K562 (cell line): ENCODE data around the gene VAPB. TPM values are rescaled to one million over a fixed set of nuclear protein-coding genes. Genes with fewer than 3 reads are reported as not detected.

ENCODE experiments used
- ATAC-seq: fragments of 200-7000 bp; cut with Tn5 transposase; 3 replicates; pipeline ENCODE4 v1.9.1; 2020; ENCODE audit warnings: moderate library complexity
- Bru-seq: library from RNA; stranded (reverse); fragments of 400-500 nt; gene quantifications from one replicate; lab custom pipeline; 2021; lab: Mats Ljungman, UMichigan
- BruChase-seq, 2 experiments: library from RNA; stranded (reverse); fragments of 400-500 nt; gene quantifications; one replicate each; lab custom pipeline; 2021; lab: Mats Ljungman, UMichigan
- BruUV-seq: library from RNA; stranded (reverse); fragments of 400-500 nt; replicated peaks from 2 replicates; lab custom pipeline; 2021; lab: Mats Ljungman, UMichigan
- CTCF ChIA-PET: fragments of 300-600 bp; formaldehyde crosslinking; extraction: SDS; loops from one replicate; lab custom pipeline; 2021; ENCODE audit warnings: low intra/inter-chr PET ratio; lab: Yijun Ruan, JAX
- POLR2A ChIA-PET: fragments of 300-600, 350-650 bp; sonication (Branson Sonifier 250); formaldehyde crosslinking; extraction: SDS; loops from one replicate; lab custom pipeline; 2021; ENCODE audit warnings: antibody characterized with exemption, inconsistent platforms; lab: Yijun Ruan, JAX
- DNase-seq, 4 experiments: peaks; one replicate each; pipeline versions ENCODE4 v3.0.0 to v3.0.0-alpha.2; 2011 to 2018; ENCODE audit warnings: low spot score in 3 of 4, mixed read lengths in 3 of 4; ENCODE audit errors: extremely low read depth in 1 of 4
- FAIRE-seq: peaks from 2 replicates; lab custom pipeline; 2011; peaks lifted over from hg19 to GRCh38; lab: Jason Lieb, UNC
- H2AFZ ChIP-seq: 2 replicates; pipeline ENCODE4 v1.6.0; 2011; ENCODE audit warnings: low read depth, low read length, control low read depth, inconsistent platforms
- H3K27ac ChIP-seq: fragments of 200-600 bp; 3 replicates; pipeline ENCODE4 v1.8.0; 2011; ENCODE audit warnings: low read depth, mild to moderate bottlenecking, control low read depth, inconsistent platforms, low read length, moderate library complexity, mixed read lengths; ENCODE audit errors: extremely low read depth
- H3K27me3 ChIP-seq, 2 experiments: fragments of 300-600 bp in 1 of 2; 2 replicates in 1 of 2; 3 replicates in 1 of 2; pipeline versions ENCODE4 v1.6.0 to v1.8.0; 2011; ENCODE audit warnings: inconsistent platforms in 2 of 2, low read length in 2 of 2, mild to moderate bottlenecking in 1 of 2, mixed read lengths in 1 of 2, moderate library complexity in 1 of 2; ENCODE audit not compliant: control insufficient read depth in 2 of 2, insufficient read depth in 2 of 2
- H3K36me3 ChIP-seq: fragments of 300-600 bp; 3 replicates; pipeline ENCODE4 v1.8.0; 2011; ENCODE audit warnings: mild to moderate bottlenecking, low read length, inconsistent platforms; ENCODE audit not compliant: control insufficient read depth, insufficient read depth
- H3K4me1 ChIP-seq, 2 experiments: fragments of 200-600 bp in 1 of 2; replicated peaks in 1 of 2; 2 replicates in 1 of 2; 3 replicates in 1 of 2; pipeline versions ENCODE4 v1.5.1 to v1.8.0; 2011; ENCODE audit warnings: inconsistent platforms in 2 of 2, low read length in 2 of 2, mild to moderate bottlenecking in 1 of 2, mixed read lengths in 1 of 2, moderate library complexity in 1 of 2; ENCODE audit not compliant: control insufficient read depth in 2 of 2, insufficient read depth in 2 of 2
- H3K4me2 ChIP-seq: 2 replicates; pipeline ENCODE4 v1.6.1; 2011; ENCODE audit warnings: low read length, control low read depth, inconsistent platforms, mixed read lengths; ENCODE audit not compliant: insufficient read depth
- H3K4me3 ChIP-seq: fragments of 200-600 bp; sonication (generic), shearing (Covaris generic); 2 replicates; pipeline ENCODE4 v1.5.1; 2016; ENCODE audit warnings: control low read depth, inconsistent platforms
- H3K79me2 ChIP-seq: fragments of 200-600 bp; 3 replicates; pipeline ENCODE4 v1.8.0; 2011; ENCODE audit warnings: low read length, inconsistent platforms; ENCODE audit not compliant: control insufficient read depth, insufficient read depth
- H3K9ac ChIP-seq, 2 experiments: 2 replicates each; pipeline versions ENCODE4 v1.6.0 to v1.6.1; 2011; ENCODE audit warnings: low read depth in 2 of 2, low read length in 2 of 2, control low read depth in 1 of 2, inconsistent platforms in 1 of 2, mild to moderate bottlenecking in 1 of 2, mixed read lengths in 1 of 2; ENCODE audit not compliant: insufficient read depth in 1 of 2
- H3K9me1 ChIP-seq: one replicate; pipeline ENCODE4 v1.6.0; 2011; ENCODE audit warnings: inconsistent platforms, mild to moderate bottlenecking, low read length, moderate library complexity; ENCODE audit not compliant: control insufficient read depth, insufficient read depth
- H3K9me3 ChIP-seq: replicated peaks from 2 replicates; pipeline ENCODE4 v1.5.1; 2011; ENCODE audit warnings: low read depth, low read length, inconsistent platforms; ENCODE audit not compliant: control insufficient read depth, insufficient read depth
- H4K20me1 ChIP-seq: replicated peaks from 2 replicates; pipeline ENCODE4 v1.6.1; 2011; ENCODE audit warnings: low read length, inconsistent platforms, mixed read lengths; ENCODE audit not compliant: control insufficient read depth, insufficient read depth
- DLX4 ChIP-seq: fragments of 250-450 bp; sonication (Bioruptor Pico); IDR thresholded peaks from 2 replicates; pipeline ENCODE4 v1.6.1; 2021; ENCODE audit warnings: mild to moderate bottlenecking
- FOSL1 ChIP-seq: fragments of 200-800 bp; sonication (Bioruptor generic); conservative IDR thresholded peaks from 2 replicates; pipeline ENCODE4 v1.6.1; 2016; ENCODE audit warnings: missing genetic modification characterization, missing compliant biosample characterization
- JUN ChIP-seq, 2 experiments: sonication (generic) in 1 of 2; formaldehyde crosslinking in 1 of 2; IDR thresholded peaks; 2 replicates each; pipeline versions ENCODE4 v1.6.1 to v1.8.0; 2012 to 2022; ENCODE audit warnings: borderline replicate concordance in 2 of 2, mild to moderate bottlenecking in 2 of 2, improper control_type of control experiment in 1 of 2, low read depth in 1 of 2, low read length in 1 of 2, missing genetic modification reagents in 1 of 2
- KDM4B ChIP-seq, 2 experiments: fragments of 450-650 bp in 1 of 2; sonication (generic) in 1 of 2; IDR thresholded peaks; 2 replicates each; pipeline ENCODE4 v1.6.1; 2016 to 2017; ENCODE audit warnings: borderline replicate concordance in 2 of 2, antibody characterized with exemption in 1 of 2, low read depth in 1 of 2, mild to moderate bottlenecking in 1 of 2
- MEF2A ChIP-seq: IDR thresholded peaks from 2 replicates; pipeline ENCODE4 v1.6.1; 2011; ENCODE audit warnings: low read depth, mild to moderate bottlenecking, low read length, moderate library complexity; ENCODE audit not compliant: control insufficient read depth
- NCOA6 ChIP-seq: fragments of 450-650 bp; IDR thresholded peaks from 2 replicates; pipeline ENCODE4 v1.6.1; 2017; ENCODE audit warnings: mild to moderate bottlenecking
- NFE2 ChIP-seq: IDR thresholded peaks from 2 replicates; pipeline ENCODE4 v1.6.1; 2014; ENCODE audit warnings: antibody characterized with exemption, low read depth
- POLR2AphosphoS5 ChIP-seq: IDR thresholded peaks from 2 replicates; pipeline ENCODE4 v1.6.1; 2011; ENCODE audit warnings: mild to moderate bottlenecking, low read depth, low read length, moderate library complexity; ENCODE audit not compliant: control insufficient read depth, insufficient read depth
- PURB ChIP-seq: sonication (generic); formaldehyde crosslinking; IDR thresholded peaks from 2 replicates; pipeline ENCODE4 v1.9.0; 2021; ENCODE audit warnings: low read depth, mild to moderate bottlenecking, missing genetic modification reagents
- RB1 ChIP-seq: fragments of 450-650 bp; IDR thresholded peaks from 2 replicates; pipeline ENCODE4 v1.6.1; 2017; ENCODE audit warnings: low read depth, mild to moderate bottlenecking
- SAP30 ChIP-seq: fragments of 200-600 bp; sonication (generic); IDR thresholded peaks from 2 replicates; pipeline ENCODE4 v1.6.1; 2012; ENCODE audit warnings: borderline replicate concordance, low read depth, mild to moderate bottlenecking, moderate library complexity, low read length, control low read depth, inconsistent platforms; ENCODE audit not compliant: insufficient read depth, poor library complexity, severe bottlenecking
- U2AF1 ChIP-seq: fragments of 200-400 bp; formaldehyde crosslinking; optimal IDR thresholded peaks from 2 replicates; pipeline ENCODE3; 2017; ENCODE audit warnings: mild to moderate bottlenecking, low read depth, low read length, moderate library complexity
- ZNF282 ChIP-seq: sonication (generic); formaldehyde crosslinking; IDR thresholded peaks from 2 replicates; pipeline ENCODE4 v1.8.1; 2023; ENCODE audit warnings: missing genetic modification reagents
- WGBS: fragments of 100-300 bp; shearing (Covaris generic); methylation state at CpG from one replicate; pipeline ENCODE4 v1.1.6; 2016; ENCODE audit warnings: low coverage, mixed read lengths; ENCODE audit not compliant: insufficient coverage; ENCODE audit errors: missing lambda C conversion rate; 5-methylcytosine and 5-hydroxymethylcytosine counted together
- in situ Hi-C: fragments of 300-500 bp; cut with MboI; formaldehyde crosslinking; loops from 4 replicates; pipeline ENCODE4 v1.15.0; 2018; ENCODE audit warnings: inconsistent platforms, mixed read lengths
- intact Hi-C: fragments of 100-400 bp; cut with micrococcal nuclease; formaldehyde crosslinking; loops from 2 replicates; pipeline ENCODE4 v1.14.2; 2022
- long read RNA-seq, 3 experiments: library from polyadenylated mRNA in 2 of 3; library from RNA in 1 of 3; unstranded in 2 of 3; stranded (forward) in 1 of 3; transcript quantifications; one replicate each; pipeline ENCODE4 v2.0.0, GENCODE V29; 2019 to 2022
- polyA minus RNA-seq, 3 experiments: library from RNA; depleted of rRNA, polyadenylated mRNA; stranded (reverse); fragments of >200 nt; gene quantifications; 2 replicates each; pipeline ENCODE4 v1.2.3, GENCODE V29; 2011
- polyA plus RNA-seq, 8 experiments: library from polyadenylated mRNA; depleted of rRNA in 4 of 8; stranded (reverse) in 5 of 8; unstranded in 3 of 8; fragments of >200 nt; fragmentation: Nextera tagmentation in 2 of 8; fragmentation: Illumina TruSeq in 1 of 8; extraction: Ambion mirVana in 2 of 8; extraction: Trizol in 1 of 8; gene quantifications; 2 replicates each; pipeline versions ENCODE4 v1.2.1 to v1.2.3, GENCODE V29; 2011 to 2014; ENCODE audit warnings: inconsistent platforms in 1 of 8, missing spikeins in 1 of 8
- total RNA-seq, 7 experiments: library from RNA; depleted of rRNA in 6 of 7; stranded (reverse); fragments of >200 nt in 6 of 7; fragmentation: Illumina TruSeq in 2 of 7; extraction: Trizol in 2 of 7; gene quantifications; 2 replicates each; pipeline versions ENCODE4 v1.2.1 to v1.2.3, GENCODE V29; 2011 to 2021; ENCODE audit warnings: low replicate concordance in 1 of 7

VAPB gene
- 28.5 and 56.2 TPM in 2 replicates for total RNA-seq (2011; cell fraction: chromatin; rRNA removed; ENCODE audit: low replicate concordance)
- 14.8 and 19.5 TPM in 2 replicates for total RNA-seq (2011; cell fraction: nucleolus; rRNA removed)
- total RNA-seq (2011; cell fraction: nucleoplasm; rRNA removed): 43.9 and 84.6 TPM in 2 replicates
- total RNA-seq (2014; rRNA removed) (9.4 and 10.5 TPM in 2 replicates), total RNA-seq (2014; rRNA removed; fragmentation: Illumina TruSeq; extraction: Trizol) (27.9 and 29.5 TPM in 2 replicates), total RNA-seq (2015; rRNA removed; fragmentation: Illumina TruSeq; extraction: Trizol) (22.7 and 25.7 TPM in 2 replicates), total RNA-seq (2021) (50.7 and 50.8 TPM in 2 replicates), polyA plus RNA-seq (2011; rRNA removed) (22.6 and 40.3 TPM in 2 replicates), polyA plus RNA-seq (2014; fragmentation: Illumina TruSeq; extraction: Trizol) (51.0 and 51.2 TPM in 2 replicates), polyA plus RNA-seq (2014; fragmentation: Nextera tagmentation; extraction: Ambion mirVana) (1 to 10 TPM; 3.4 to 8.4 TPM), polyA plus RNA-seq (2014; rRNA removed) (32.7 and 34.3 TPM in 2 replicates), polyA minus RNA-seq (2011; rRNA and poly(A)+ RNA removed) (25.1 and 32.6 TPM in 2 replicates), Bru-seq, nascent RNA (percentile 89 among the genes with signal in this experiment), BruChase-seq, experiment 1, labeled RNA remaining after a 2-hour chase (percentile 91 among the genes with signal in this experiment), BruChase-seq, experiment 2, labeled RNA remaining after a 6-hour chase (percentile 87 among the genes with signal in this experiment)
- polyA plus RNA-seq (2011; cell fraction: cytosol; rRNA removed): 18.5 and 29.2 TPM in 2 replicates
- 22.9 and 26.1 TPM in 2 replicates for polyA plus RNA-seq (2011; cell fraction: nucleus; rRNA removed)
- polyA plus RNA-seq (2012): 41.2 and 44.4 TPM in 2 replicates
- 23.1 and 26.0 TPM in 2 replicates for polyA minus RNA-seq (2011; cell fraction: cytosol; rRNA and poly(A)+ RNA removed)
- 12.1 and 20.3 TPM in 2 replicates for polyA minus RNA-seq (2011; cell fraction: nucleus; rRNA and poly(A)+ RNA removed)
- long read RNA-seq, experiment 1, full-length matches to known transcripts: 252 of 428 reads
- long read RNA-seq, experiment 1, partial matches to known transcripts: 127 of 428 reads
- long read RNA-seq, experiment 1, other reads (novel, unspliced or antisense): 49 of 428 reads
- long read RNA-seq, experiment 2, full-length matches to known transcripts: 31 of 65 reads
- long read RNA-seq, experiment 2, partial matches to known transcripts: 1 of 65 reads
- long read RNA-seq, experiment 2, other reads (novel, unspliced or antisense): 33 of 65 reads
- long read RNA-seq, experiment 3, full-length matches to known transcripts: 23 of 33 reads
- long read RNA-seq, experiment 3, partial matches to known transcripts: 2 of 33 reads
- long read RNA-seq, experiment 3, other reads (novel, unspliced or antisense): 8 of 33 reads

GRCh38 chr20:58388882-58389323 lies at the start of gene VAPB:
Gene VAPB (plus strand): TSS chr20:58389229. CDS start chr20:58389460, 231 bp downstream.
- BruUV-seq: no TSS peak
- peaks cover 19% of the 10 kb centered on the region; the same call in 1 of the 2 replicates for H4K20me1 ChIP-seq
- ChIA-PET POLR2A (interaction anchor here (0.6 to 1.9 kb wide), 11 partner anchors 10 to 870 kb away, joined by 3 to 7 read pairs (median 3); no protein-coding TSS in a partner anchor), CTCF (no interaction called here)
- H3K4me3 ChIP-seq: peak within 1 kb of the TSS; percentile 67
- H3K9ac ChIP-seq: peak within 1 kb of the TSS; percentile 91 to 99
- intact Hi-C loops (no loop called here), in situ Hi-C loops (no loop called here)
- H3K4me1 ChIP-seq: peaks cover 21 to 27% of the 10 kb centered on the region in 2 experiments
- 0% methylated on average over 27 of the region's 51 CpGs for WGBS
- peak within 1 kb of the TSS; percentile 89 for H2AFZ ChIP-seq
- H3K9me3 ChIP-seq: peaks cover 5% of the 10 kb centered on the region; the same call in 1 of the 2 replicates
- H3K4me2 ChIP-seq: peak within 1 kb of the TSS; percentile 97
- FAIRE-seq (peak; percentile 59), DNase-seq (peak; percentile 95 to 99 (median 97)), ATAC-seq (peak; percentile 97)
- peaks cover 41% of the 10 kb centered on the region for H3K36me3 ChIP-seq
- H3K79me2 ChIP-seq: peaks cover 48% of the 10 kb centered on the region
- no peaks in the 10 kb centered on the region for H3K9me1 ChIP-seq
- H3K27ac ChIP-seq: peak within 1 kb of the TSS; percentile 97
- no peaks in the 10 kb centered on the region for H3K27me3 ChIP-seq
- TF ChIP-seq RB1 (peak; percentile 95), MEF2A (no peak), JUN (IDR thresholded peaks at IDR 0.05; ENCODE audit: borderline replicate concordance, low read depth, low read length) (0 out of 2 replicates have a peak, but pooled peaks have one; percentile 31), JUN (CRISPR knock-in tag; IDR thresholded peaks at IDR 0.05; ENCODE audit: borderline replicate concordance) (no peak), POLR2AphosphoS5 (peak; percentile 45; the same call in 1 of the 2 replicates), NCOA6 (peak; percentile 96), FOSL1 (tag) (0 out of 2 replicates have a peak, but pooled peaks have one; percentile 9), KDM4B (IDR thresholded peaks at IDR 0.05; ENCODE audit: borderline replicate concordance in 2 of 2, low read depth in 1 of 2) (no peak), SAP30 (no peak), DLX4 (CRISPR knock-in tag) (no peak), ZNF282 (CRISPR knock-in tag) (peak; percentile 73; the same call in 1 of the 2 replicates), U2AF1 (no peak), PURB (no peak), NFE2 (0 out of 2 replicates have a peak, but pooled peaks have one; percentile 14)
